NT2/D1 (cell line): ENCODE measurements around the gene KCTD8.

Source experiments
- SUZ12 ChIP-seq: IDR thresholded peaks from 2 replicates; pipeline ENCODE4 v1.6.1; 2011; ENCODE audit not compliant: insufficient read length, insufficient read depth; ENCODE audit errors: extremely low read depth
- YY1 ChIP-seq: IDR thresholded peaks from 2 replicates; pipeline ENCODE4 v1.6.1; 2011; ENCODE audit not compliant: insufficient read length, insufficient read depth
- ZNF274 ChIP-seq: IDR thresholded peaks from 2 replicates; pipeline ENCODE4 v1.6.1; 2011; ENCODE audit warnings: mild to moderate bottlenecking, low read depth, low read length

DNA sequence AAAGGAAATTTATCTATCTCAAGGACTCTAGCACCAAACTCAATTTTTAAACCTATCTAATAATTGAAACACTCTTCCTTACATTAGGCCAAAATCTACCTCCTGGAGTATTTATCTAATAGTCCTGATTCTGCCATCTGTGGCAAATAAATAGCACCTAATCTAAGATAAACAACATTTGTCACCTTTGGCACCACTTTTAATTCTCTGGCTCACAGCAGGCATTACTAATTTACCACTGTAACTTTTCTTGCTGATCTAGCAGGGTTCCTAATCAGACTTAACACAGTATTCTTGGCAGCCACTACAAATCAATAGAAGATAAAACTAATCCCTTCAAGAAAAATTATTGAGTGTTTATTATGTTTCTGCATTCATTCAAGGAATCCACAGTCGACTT, 161.1 kb downstream of the KCTD8 start:
- no peak for TF ChIP-seq SUZ12
- TF ChIP-seq YY1 = no peak
- TF ChIP-seq ZNF274 = no peak
